GM12878 (cell line): ENCODE data around the gene MYOD1.

Source experiments
- HDGF ChIP-seq: fragments of 450-650 bp; IDR thresholded peaks from 2 replicates; pipeline ENCODE4 v1.6.1; 2016; ENCODE audit warnings: antibody characterized with exemption
- TAF1 ChIP-seq: IDR thresholded peaks from 2 replicates; pipeline ENCODE4 v1.6.1; 2011; ENCODE audit warnings: mild to moderate bottlenecking, low read depth, low read length, borderline replicate concordance
- ZNF274 ChIP-seq: IDR thresholded peaks from one replicate; pipeline ENCODE4 v1.8.0; 2011; ENCODE audit not compliant: insufficient read length, insufficient read depth
- ZNF687 ChIP-seq: fragments of 450-650 bp; IDR thresholded peaks from 2 replicates; pipeline ENCODE4 v1.6.1; 2017; ENCODE audit warnings: mild to moderate bottlenecking, moderate library complexity
- ZSCAN29 ChIP-seq: fragments of 450-650 bp; IDR thresholded peaks from 2 replicates; pipeline ENCODE4 v1.6.1; 2017; ENCODE audit warnings: mild to moderate bottlenecking, moderate library complexity

GRCh38 chr11:17753153-17753552 is 33.8 kb downstream of the MYOD1 start:
- TF ChIP-seq HDGF (no peak), ZNF274 (no peak), ZSCAN29 (no peak), ZNF687 (no peak), TAF1 (no peak)
